GM18502 (cell line): Measurements from ENCODE around the gene PRKN.
"Not testable (repeated sequence)": the region's sequence is repeated elsewhere in the genome, so short reads cannot be mapped to it uniquely, and the experiment has no call there.

Source experiments
- ATAC-seq: cut with Tn5 transposase; IDR thresholded peaks from one replicate; pipeline ENCODE4 v1.9.1; 2021; ENCODE audit warnings: mild to moderate bottlenecking; ENCODE audit not compliant: unreplicated experiment, poor library complexity

The PRKN gene

DNA sequence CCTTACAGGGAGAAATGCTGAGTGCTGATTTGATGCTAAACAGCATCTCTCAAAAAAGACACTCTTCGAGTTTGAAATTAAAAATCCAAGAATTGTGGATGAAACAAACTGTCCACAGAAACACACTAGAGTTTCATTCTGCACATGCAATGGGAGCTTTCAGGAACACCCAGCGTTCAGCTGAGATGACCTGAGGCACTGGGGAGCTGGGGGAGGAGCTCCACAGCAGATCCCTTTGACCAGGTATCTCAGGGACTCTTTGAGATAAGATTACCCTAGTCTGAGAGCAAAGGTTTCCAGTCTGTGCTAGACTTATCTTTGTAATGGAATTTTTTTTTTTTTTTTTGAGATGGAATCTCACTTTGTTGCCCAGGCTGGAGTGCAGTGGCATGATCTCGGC is 1382.9 kb downstream of the PRKN start:
- ATAC-seq = no peak

GRCh38 chr6:161342039-161342438 is 1385.5 kb downstream of the PRKN start:
- no peak for ATAC-seq

DNA sequence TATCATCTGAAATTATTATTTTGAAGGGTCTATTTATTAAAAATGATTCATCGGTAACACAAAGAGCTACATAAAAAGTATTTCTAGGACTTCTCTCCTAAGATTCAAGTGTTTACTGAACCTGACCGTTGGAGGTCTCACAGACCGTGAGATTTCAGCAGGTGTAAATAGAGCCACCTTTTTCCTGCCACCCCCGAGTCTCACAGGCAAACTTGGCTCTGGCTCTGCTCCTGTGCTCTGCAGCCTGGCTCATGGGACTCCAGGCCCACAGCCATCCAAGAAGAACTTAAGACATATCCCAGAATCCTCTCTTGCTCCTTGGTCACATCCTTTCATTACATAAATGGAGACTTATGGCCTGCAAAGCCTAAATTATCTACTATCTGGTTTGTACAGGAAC is 1385.9 kb downstream of the PRKN start:
- ATAC-seq = no peak

- ATAC-seq = no peak
Observed at GRCh38 chr6:161338015-161338414, 1389.6 kb downstream of the PRKN start.

DNA sequence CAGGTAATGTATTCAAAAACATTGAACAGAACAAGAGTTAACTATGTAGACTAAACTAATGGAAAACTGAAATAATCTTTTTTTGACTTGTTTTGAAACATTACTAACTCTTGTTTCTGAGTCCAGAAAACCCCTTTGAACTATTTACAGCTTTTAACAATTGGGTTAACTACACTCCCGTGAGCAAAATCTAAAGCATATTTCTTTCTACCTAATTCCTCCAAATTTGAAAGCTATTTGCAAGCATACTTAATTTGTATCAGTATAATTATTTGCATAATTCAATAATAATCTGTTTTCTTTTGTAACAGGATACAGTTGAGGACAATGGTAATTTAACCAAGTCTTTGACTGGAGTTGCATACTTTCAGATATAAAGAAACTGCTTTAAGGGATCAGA is 1391.1 kb downstream of the PRKN start:
- no peak for ATAC-seq

DNA sequence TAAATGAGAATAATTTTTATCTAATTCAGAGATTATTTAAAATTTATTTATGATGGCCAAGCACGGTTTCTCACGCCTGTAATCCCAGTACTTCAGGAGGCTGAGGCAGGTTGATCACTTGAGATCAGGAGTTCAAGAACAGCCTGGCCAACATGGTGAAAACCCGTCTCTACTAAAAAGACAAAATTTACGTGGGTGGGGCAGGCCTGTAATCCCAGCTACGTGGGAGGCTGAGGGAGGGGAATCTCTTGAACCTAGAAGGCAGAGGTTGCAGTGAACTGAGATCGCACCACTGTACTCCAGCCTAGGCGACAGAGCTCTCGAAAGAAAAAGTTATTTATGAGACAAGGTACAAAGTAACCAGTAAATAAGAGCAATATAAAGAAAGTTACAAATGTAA is 1394.2 kb downstream of the PRKN start:
- ATAC-seq = no peak

- not testable (repeated sequence) for ATAC-seq
Observed at GRCh38 chr6:161331402-161332081, 1396.0 kb downstream of the PRKN start.

DNA sequence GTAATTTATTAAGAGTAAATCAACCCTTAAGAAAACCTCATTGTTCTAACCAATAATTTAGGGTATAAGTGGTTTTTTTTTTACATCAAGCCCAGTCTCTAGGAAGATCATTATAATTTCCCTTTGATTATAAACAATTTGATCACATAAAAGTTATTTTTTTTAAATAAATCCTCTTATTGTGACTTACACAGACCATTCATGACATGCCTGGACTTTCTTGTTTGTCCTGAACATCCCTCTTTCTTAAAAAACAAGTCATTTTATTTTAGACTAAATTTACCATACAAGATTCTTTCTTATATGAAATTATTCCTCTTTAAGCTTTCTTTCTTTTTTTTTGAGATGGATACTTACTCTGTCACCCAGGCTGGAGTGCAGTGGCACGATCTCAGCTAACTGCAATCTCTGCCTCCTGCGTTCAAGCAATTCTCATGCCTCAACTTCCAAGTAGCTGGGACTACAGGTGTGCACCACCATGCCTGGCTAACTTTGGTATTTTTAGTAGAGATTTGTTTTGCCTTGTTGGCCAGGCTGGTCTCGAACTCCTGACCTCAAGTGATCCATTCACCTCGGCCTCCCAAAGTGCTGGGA is 1400.1 kb downstream of the PRKN start:
- ATAC-seq = no peak

GRCh38 chr6:161319231-161319630 is 1408.3 kb downstream of the PRKN start:
- no peak for ATAC-seq

DNA sequence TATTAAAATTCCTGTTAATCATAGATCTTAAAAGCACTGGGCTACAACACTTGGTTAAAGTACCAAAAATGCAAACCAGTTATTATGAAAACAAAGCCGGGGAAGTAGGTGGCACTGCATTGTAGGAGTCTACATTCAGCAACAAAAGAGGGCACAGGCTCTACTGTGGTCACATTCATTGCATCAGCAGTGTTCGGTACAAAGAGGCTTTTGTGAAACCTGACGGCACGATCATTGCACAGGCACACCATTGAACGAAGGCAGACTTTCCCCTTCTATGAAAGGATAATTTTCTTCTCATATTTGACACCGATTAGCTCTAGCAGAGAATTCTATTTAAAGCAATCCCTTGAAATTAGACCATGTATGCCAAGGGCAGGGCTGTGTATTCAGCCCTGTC is 1409.1 kb downstream of the PRKN start:
- no peak for ATAC-seq

DNA sequence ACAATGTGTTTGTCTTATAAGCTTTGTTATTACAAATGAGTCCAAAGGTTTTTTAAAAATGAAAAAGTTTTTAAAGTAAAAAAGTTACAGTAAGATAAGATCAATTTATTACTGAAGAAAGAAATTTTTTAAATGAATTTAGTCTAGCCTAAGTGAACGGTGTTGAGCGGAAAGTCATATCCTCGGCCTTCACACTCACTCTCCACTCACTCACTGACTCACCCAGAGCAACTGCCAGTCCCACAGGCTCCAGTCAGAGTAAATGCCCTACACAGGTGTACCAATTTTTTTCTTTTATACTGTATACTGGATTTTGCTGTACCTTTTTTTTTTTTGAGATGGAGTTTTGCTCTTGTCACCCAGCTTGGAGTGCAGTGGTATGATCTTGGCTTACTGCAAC is 1411.0 kb downstream of the PRKN start:
- no peak for ATAC-seq

DNA sequence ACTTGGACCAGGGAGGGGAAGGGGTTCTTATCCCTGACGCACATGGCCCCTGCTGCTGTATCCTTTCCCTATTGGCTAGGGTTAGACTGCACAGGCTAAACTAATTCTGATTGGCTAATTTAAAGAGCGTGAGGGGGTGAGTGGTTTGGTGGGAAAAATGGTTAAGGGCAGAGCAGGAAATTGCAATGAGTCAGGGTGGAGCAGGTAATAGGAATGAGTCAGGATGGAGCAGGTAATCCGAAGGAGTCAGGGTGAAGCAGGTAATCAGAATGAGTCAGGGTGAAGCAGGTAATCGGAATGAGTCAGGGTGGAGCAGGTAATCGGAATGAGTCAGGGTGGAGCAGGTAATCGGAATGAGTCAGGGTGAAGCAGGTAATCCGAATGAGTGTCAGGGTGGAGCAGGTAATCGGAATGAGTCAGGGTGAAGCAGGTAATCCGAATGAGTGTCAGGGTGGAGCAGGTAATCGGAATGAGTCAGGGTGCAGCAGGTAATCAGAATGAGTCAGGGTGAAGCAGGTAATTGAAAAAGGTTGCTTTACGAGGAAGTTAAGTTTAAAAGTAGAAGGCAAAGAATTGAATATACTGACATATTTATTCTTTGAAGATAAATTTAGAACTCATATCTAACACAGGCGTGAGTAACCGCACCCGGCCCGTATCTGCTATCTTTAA is 1412.2 kb downstream of the PRKN start:
- ATAC-seq = not testable (repeated sequence)

DNA sequence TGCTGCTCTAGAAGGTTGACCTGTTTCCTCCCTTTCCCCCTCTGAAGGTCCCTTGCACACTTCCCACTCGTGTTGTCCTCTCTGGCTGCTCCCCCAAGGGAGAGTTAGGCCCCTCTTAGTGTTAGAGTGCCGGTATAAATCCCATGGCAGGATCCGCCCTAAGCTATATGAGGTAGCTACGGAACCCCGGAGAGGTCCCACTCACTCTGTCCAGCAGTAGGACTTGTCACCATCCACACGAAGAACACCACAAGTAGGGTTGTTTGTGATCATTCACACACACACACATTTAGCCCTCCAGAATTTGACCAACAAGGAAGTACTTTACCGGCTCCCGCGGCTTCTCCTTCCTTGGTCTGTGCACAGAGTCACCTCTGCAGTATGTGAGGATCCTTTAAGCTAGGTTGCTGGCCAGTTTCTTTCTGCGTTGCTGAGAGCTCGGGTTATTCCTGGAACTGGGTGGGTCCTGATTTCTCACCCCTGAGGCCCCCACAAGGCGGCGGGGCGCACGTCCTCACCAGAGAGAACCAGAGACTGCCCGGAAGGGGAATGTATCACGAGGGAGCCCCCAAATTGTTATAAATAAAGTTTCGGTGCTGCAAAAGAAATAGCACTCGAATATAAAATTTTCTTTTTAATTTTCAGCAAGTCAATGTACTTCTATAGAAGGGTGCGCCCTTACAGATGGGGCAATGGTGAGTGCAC is 1412.9 kb downstream of the PRKN start:
- ATAC-seq = not testable (repeated sequence)

- ATAC-seq = no peak
Observed at GRCh38 chr6:161313940-161314509, 1413.5 kb downstream of the PRKN start.

GRCh38 chr6:161313475-161313874 is 1414.1 kb downstream of the PRKN start:
- ATAC-seq = not testable (repeated sequence)

DNA sequence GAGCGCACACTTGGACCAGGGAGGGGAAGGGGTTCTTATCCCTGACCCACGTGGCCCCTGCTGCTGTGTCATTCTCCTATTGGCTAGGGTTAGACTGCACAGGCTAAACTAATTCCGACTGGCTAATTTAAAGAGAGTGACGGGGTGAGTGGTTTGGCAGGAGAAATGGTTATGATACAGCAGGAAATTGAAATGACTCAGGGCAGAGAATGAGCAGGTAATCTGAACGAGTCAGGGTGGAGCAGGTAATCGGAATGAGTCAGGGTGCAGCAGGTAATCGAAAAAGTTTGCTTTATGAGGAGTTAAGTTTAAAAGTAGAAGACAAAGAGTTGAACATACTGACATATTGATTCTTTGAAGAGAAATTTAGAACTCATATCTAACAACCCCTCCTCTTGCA is 1417.8 kb downstream of the PRKN start:
- ATAC-seq = not testable (repeated sequence)

GRCh38 chr6:161308075-161308655 is 1419.4 kb downstream of the PRKN start:
- no peak for ATAC-seq

GRCh38 chr6:161305860-161306259 is 1421.7 kb downstream of the PRKN start:
- no peak for ATAC-seq

GRCh38 chr6:161303628-161304340 is 1423.8 kb downstream of the PRKN start:
- no peak for ATAC-seq

DNA sequence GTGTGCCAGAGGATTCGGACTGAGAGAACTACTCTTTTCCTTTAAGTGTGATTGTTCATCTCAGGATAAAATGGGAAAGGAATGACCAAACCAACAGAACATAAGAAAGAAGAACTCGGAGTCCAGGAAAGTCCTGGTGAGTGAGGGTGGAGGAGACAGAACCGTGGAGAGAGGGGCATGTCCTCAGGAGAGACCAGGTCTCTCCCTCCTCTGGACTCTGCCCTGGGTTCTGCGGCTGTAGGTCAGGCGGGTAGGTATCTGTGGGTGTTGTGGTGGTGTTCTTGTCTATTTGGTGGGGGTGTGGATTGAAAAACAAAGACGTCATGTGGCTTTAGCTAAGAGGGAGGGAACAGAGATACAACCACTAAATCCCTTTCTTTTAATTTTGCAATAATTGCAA is 1424.6 kb downstream of the PRKN start:
- no peak for ATAC-seq
